Right lobe of liver (tissue), 6 donors: ENCODE measurements around the gene TLX3. TPM values are rescaled to one million over a fixed set of nuclear protein-coding genes. Genes with fewer than 3 reads are reported as not detected.

Source experiments
- ATAC-seq, 4 donors: fragments of 200-7000 bp; cut with Tn5 transposase; one replicate each; pipeline ENCODE4 v1.9.1; 2020; ENCODE audit warnings: mild to moderate bottlenecking in 4 of 4, moderate library complexity in 4 of 4
- DNase-seq, 3 donors: peaks; one replicate each; pipeline ENCODE4 v3.0.0-alpha.2; 2020
- H3K27ac ChIP-seq, 3 donors: fragments of 200-600 bp; one replicate each; pipeline ENCODE4 v1.8.0; 2022
- H3K27me3 ChIP-seq, 2 donors: fragments of 200-600 bp; one replicate each; pipeline ENCODE4 v1.8.0; 2022
- H3K36me3 ChIP-seq, 4 donors: fragments of 200-600 bp; sonication (generic) in 1 of 4; one replicate each; pipeline versions ENCODE4 v1.5.1 to v1.8.0; 2017 to 2022; ENCODE audit warnings: control low read depth in 1 of 4
- H3K4me1 ChIP-seq, 4 donors: fragments of 200-600 bp; sonication (generic) in 1 of 4; one replicate each; pipeline versions ENCODE4 v1.5.1 to v1.8.0; 2017 to 2022; ENCODE audit warnings: control low read depth in 1 of 4
- H3K4me3 ChIP-seq, 3 donors: fragments of 200-600 bp; one replicate each; pipeline ENCODE4 v1.8.0; 2022
- H3K9me3 ChIP-seq, 4 donors: fragments of 200-600 bp; sonication (generic) in 1 of 4; one replicate each; pipeline versions ENCODE4 v1.5.1 to v1.8.0; 2017 to 2022; ENCODE audit warnings: control low read depth in 1 of 4
- CTCF ChIP-seq, 4 donors: fragments of 200-600 bp in 3 of 4; fragments of 450-650 bp in 1 of 4; IDR thresholded peaks; one replicate each; pipeline versions ENCODE4 v1.5.1 to v1.8.0; 2016 to 2022; ENCODE audit warnings: antibody characterized with exemption in 4 of 4, mild to moderate bottlenecking in 2 of 4
- POLR2A ChIP-seq: fragments of 450-650 bp; IDR thresholded peaks from one replicate; pipeline ENCODE4 v1.6.1; 2017; ENCODE audit warnings: antibody characterized with exemption, mild to moderate bottlenecking
- WGBS: methylation state at CpG from one replicate; pipeline ENCODE4 v1.1.6; 2018; ENCODE audit warnings: low coverage, low lambda C conversion rate; ENCODE audit not compliant: insufficient coverage; ENCODE audit errors: missing lambda C conversion rate; 5-methylcytosine and 5-hydroxymethylcytosine counted together
- intact Hi-C, 2 donors: fragments of 100-400 bp; cut with DNase I; formaldehyde crosslinking; loops; one replicate each; pipeline versions ENCODE4 v1.11.2 to v1.14.1; 2022
- total RNA-seq, 6 experiments: library from RNA; depleted of rRNA in 2 of 6; stranded (reverse); fragments of >200 nt in 2 of 6; fragmentation: NEBNext Ultra II Directional in 3 of 6; extraction: Animal tissue kit (Norgen Biotek cat#: 25700) in 3 of 6; gene quantifications; one replicate each; pipeline versions ENCODE4 v1.1.0 to v1.2.4, GENCODE V29; 2016 to 2023
- donor health status: DM: no; HTN: yes; CAD: no.
- donor health status: DM: no; HTN: no; CAD: no.
- donor health status: DM: no; HTN: no; CAD: no.
- donor health status: DM: no; HTN: yes; CAD: no.
- donor health status: DM: no; HTN: yes; CAD: no.

Gene TLX3
- total RNA-seq, 6 experiments from 2014 or later = not detected

GRCh38 chr5:171271798-171272197 lies 37.2 kb upstream of the TLX3 start:
- no peaks in the 10 kb centered on the region for H3K36me3 ChIP-seq
- intact Hi-C loops = no loop called here
- H3K9me3 ChIP-seq = no peaks in the 10 kb centered on the region
- ATAC-seq (no peak), DNase-seq (no peak)
- 100% methylated on average over 1 of the region's 3 CpGs for WGBS
- H3K4me3 ChIP-seq = no peak overlapping the region
- H3K27me3 ChIP-seq = no peaks in the 10 kb centered on the region
- no peak overlapping the region for H3K27ac ChIP-seq
- H3K4me1 ChIP-seq = no peaks in the 10 kb centered on the region
- no peak for TF ChIP-seq POLR2A
- TF ChIP-seq CTCF (IDR thresholded peaks at IDR 0.05) = no peak

- WGBS = 71% methylated on average over 2 of the region's 2 CpGs
- peak in 1 of 4 donors; percentile 30 for ATAC-seq
These were observed 35.8 kb upstream of the TLX3 start for GRCh38 chr5:171272996-171273970.

GRCh38 chr5:171275841-171276544 lies 33.1 kb upstream of the TLX3 start:
- TF ChIP-seq POLR2A (no peak), CTCF (IDR thresholded peaks at IDR 0.05) (no peak)
- H3K27ac ChIP-seq = no peak overlapping the region
- intact Hi-C loops = no loop called here
- H3K27me3 ChIP-seq = no peaks in the 10 kb centered on the region
- H3K9me3 ChIP-seq = no peaks in the 10 kb centered on the region
- WGBS = 73% methylated on average over 5 of the region's 5 CpGs
- ATAC-seq (no peak), DNase-seq (no peak)
- H3K36me3 ChIP-seq = no peaks in the 10 kb centered on the region
- no peaks in the 10 kb centered on the region for H3K4me1 ChIP-seq
- no peak overlapping the region for H3K4me3 ChIP-seq

More at GRCh38 chr5:171272996-171273970, 35.8 kb upstream of the TLX3 start:
- Histone ChIP-seq H3K9me3 (no peaks in the 10 kb centered on the region), H3K36me3 (no peaks in the 10 kb centered on the region), H3K27me3 (no peaks in the 10 kb centered on the region), H3K4me1 (no peaks in the 10 kb centered on the region), H3K4me3 (no peak overlapping the region), H3K27ac (no peak overlapping the region)
- intact Hi-C loops = no loop called here
- DNase-seq = no peak
- TF ChIP-seq POLR2A (no peak), CTCF (IDR thresholded peaks at IDR 0.05) (no peak)

GRCh38 chr5:171283753-171284152 lies 25.3 kb upstream of the TLX3 start:
- no peaks in the 10 kb centered on the region for H3K27me3 ChIP-seq
- no peaks in the 10 kb centered on the region for H3K9me3 ChIP-seq
- WGBS = 80% methylated on average over 7 of the region's 7 CpGs
- no peak for ATAC-seq
- no peaks in the 10 kb centered on the region for H3K36me3 ChIP-seq
- intact Hi-C loops = no loop called here
- no peak overlapping the region for H3K27ac ChIP-seq
- no peaks in the 10 kb centered on the region for H3K4me1 ChIP-seq
- H3K4me3 ChIP-seq = no peak overlapping the region
- TF ChIP-seq CTCF (IDR thresholded peaks at IDR 0.05) (no peak), POLR2A (no peak)
- DNase-seq = no peak
